B cell (primary cell): ENCODE results near the gene KIF26B.

Source experiments
- CTCF ChIP-seq: fragments of 200-600 bp; IDR thresholded peaks from one replicate; pipeline ENCODE4 v1.8.0; 2022; ENCODE audit warnings: antibody characterized with exemption, mild to moderate bottlenecking
- EZH2 ChIP-seq: IDR thresholded peaks from 2 replicates; pipeline ENCODE4 v1.6.1; 2012; ENCODE audit warnings: borderline replicate concordance, low read depth, mild to moderate bottlenecking, moderate library complexity, low read length; ENCODE audit not compliant: insufficient read depth, poor library complexity, severe bottlenecking

- no peak for TF ChIP-seq CTCF
- no peak for TF ChIP-seq EZH2
Observed at GRCh38 chr1:245240648-245241165, 85.9 kb downstream of the KIF26B start.
